ENCODE results near the gene MAST3. TPM values are rescaled to one million over a fixed set of nuclear protein-coding genes. Genes with fewer than 3 reads are reported as not detected.

MAST3 gene
- total RNA-seq, 1 experiment from 2014 or later, result 14.1 TPM

DNA sequence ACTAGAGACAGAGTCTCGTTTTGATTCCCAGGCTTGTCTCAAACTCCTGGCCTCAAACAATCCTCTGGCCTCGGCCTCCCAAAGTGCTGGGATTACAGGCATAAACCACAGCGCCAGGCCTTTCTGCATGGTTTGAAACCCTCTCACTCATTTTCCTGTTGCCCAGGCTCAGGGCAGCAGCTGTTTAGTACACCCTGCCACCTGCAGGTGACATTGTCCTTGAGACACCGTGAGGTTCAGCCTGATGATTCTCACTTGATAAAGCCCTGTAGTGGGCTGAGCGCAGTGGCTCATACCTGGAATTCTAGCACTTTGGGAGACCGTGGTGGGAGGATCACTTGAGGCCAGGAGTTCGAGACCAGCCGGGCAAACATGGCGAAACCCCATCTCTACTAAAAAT lies 23.4 kb upstream of the MAST3 start:
- no peaks in the 10 kb centered on the region for H3K9me2 ChIP-seq (ENCODE audit: insufficient read depth)
- ChIA-PET CTCF (no interaction called here), POLR2A (ENCODE audit: unreplicated experiment) (no interaction called here)
- H3F3A ChIP-seq (ENCODE audit: insufficient read depth, low read depth), result peaks cover 11% of the 10 kb centered on the region; the same call in 1 of the 2 replicates
- no peak for DNase-seq
- TF ChIP-seq, protein P1, sequence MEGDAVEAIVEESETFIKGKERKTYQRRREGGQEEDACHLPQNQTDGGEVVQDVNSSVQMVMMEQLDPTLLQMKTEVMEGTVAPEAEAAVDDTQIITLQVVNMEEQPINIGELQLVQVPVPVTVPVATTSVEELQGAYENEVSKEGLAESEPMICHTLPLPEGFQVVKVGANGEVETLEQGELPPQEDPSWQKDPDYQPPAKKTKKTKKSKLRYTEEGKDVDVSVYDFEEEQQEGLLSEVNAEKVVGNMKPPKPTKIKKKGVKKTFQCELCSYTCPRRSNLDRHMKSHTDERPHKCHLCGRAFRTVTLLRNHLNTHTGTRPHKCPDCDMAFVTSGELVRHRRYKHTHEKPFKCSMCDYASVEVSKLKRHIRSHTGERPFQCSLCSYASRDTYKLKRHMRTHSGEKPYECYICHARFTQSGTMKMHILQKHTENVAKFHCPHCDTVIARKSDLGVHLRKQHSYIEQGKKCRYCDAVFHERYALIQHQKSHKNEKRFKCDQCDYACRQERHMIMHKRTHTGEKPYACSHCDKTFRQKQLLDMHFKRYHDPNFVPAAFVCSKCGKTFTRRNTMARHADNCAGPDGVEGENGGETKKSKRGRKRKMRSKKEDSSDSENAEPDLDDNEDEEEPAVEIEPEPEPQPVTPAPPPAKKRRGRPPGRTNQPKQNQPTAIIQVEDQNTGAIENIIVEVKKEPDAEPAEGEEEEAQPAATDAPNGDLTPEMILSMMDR (conservative IDR thresholded peaks at IDR 0.05), result no peak
- TF ChIP-seq EZH2 (IDR thresholded peaks at IDR 0.05; ENCODE audit: low read depth), result no peak
- no peaks in the 10 kb centered on the region for H3K4me1 ChIP-seq (replicated peaks; ENCODE audit: insufficient read depth)
- H3K36me3 ChIP-seq (ENCODE audit: low read depth), result no peaks in the 10 kb centered on the region
- no peak overlapping the region for H3K4me2 ChIP-seq
- no peaks in the 10 kb centered on the region for H4K20me1 ChIP-seq (ENCODE audit: insufficient read depth)
- H3K27ac ChIP-seq, result no peak overlapping the region
- no peaks in the 10 kb centered on the region for H3K9me3 ChIP-seq (ENCODE audit: insufficient read depth, low read depth)
- BruUV-seq (replicated peaks), result no TSS peak
- H2AFZ ChIP-seq, result no peak overlapping the region
- no peaks in the 10 kb centered on the region for H3K27me3 ChIP-seq (ENCODE audit: insufficient read depth, low read depth)
- H3K4me3 ChIP-seq, result no peak overlapping the region
- H3K79me2 ChIP-seq (ENCODE audit: low read depth), result no peaks in the 10 kb centered on the region
- intact Hi-C loops (cut with micrococcal nuclease; ENCODE audit: unreplicated experiment), result no loop called here

DNA sequence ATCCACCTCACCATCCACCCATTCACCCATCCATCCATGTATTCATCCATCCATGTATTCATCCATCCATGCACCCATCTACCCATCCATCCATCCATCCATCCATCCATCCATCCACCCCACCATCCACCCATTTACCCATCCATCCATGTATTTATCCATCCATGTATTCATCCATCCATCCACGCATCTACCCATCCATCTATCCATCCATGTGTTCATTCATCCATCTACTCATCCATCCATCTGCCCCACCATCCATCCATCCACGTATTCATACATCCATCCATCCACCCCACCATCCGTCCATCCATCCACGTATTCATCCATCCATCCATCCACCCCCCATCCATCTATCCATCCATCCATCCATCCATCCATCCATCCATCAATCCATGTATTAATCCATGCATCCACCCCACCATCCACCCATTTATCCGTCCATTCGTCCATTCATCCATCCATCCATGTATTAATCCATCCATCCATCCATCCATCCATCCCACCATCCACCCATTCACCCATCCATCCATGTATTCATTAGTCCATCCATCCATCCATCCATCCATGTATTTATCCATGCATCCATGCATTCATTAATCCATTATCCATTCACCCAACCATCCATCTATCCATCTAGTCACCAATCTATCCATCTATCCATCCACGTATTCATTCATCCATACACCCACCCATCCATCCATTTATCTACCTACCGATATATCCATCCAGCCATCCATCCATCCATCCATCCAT lies 13.5 kb upstream of the MAST3 start:
- Histone ChIP-seq H3K79me2 (ENCODE audit: low read depth) (no peaks in the 10 kb centered on the region), H3K4me2 (no peak overlapping the region)
- intact Hi-C loops (cut with micrococcal nuclease; ENCODE audit: unreplicated experiment), result no loop called here

DNA sequence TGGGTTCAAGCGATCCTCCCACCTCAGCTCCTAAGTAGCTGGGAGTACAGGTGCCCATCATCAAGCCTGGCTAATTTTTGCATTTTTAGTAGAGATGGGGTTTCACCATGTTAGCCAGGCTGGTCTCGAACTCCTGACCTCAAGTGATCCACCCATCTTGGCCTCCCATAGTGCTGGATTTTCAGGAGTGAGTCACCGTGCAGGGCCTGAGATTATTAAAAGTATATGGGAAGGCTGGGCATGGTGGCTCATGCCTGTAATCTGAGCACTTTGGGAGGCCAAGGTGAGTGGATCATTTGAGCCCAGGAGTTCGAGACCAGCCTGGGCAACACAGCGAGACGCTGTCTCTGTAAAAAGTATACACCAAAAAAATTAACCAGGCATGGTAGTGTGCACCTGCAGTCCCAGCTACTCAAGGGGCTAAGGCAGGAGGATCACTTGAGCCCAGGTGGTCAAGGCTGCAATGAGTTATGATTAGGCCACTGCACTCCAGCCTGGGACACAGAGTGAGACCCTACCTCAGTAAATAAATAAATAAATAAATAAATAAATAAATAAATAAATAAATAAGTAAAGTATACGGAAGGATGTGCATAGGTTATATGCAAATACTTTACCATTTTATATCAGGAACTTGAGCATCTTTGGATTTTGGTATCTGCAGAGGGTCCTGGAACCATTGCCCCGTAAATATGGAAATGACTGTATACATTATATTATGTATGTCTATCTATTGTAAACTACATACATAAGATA lies 11.7 kb upstream of the MAST3 start:
- H4K20me1 ChIP-seq (ENCODE audit: insufficient read depth), result no peaks in the 10 kb centered on the region
- no peak for DNase-seq
- H3K4me1 ChIP-seq (replicated peaks; ENCODE audit: insufficient read depth), result no peaks in the 10 kb centered on the region
- no peak overlapping the region for H3K4me2 ChIP-seq
- H2AFZ ChIP-seq, result no peak overlapping the region
- BruUV-seq (replicated peaks), result no TSS peak
- no peaks in the 10 kb centered on the region for H3K9me2 ChIP-seq (ENCODE audit: insufficient read depth)
- H3F3A ChIP-seq (ENCODE audit: insufficient read depth, low read depth), result peaks cover 11% of the 10 kb centered on the region; the same call in 1 of the 2 replicates
- CTCF ChIA-PET, result no interaction called here
- no peak overlapping the region for H3K4me3 ChIP-seq
- TF ChIP-seq EZH2 (IDR thresholded peaks at IDR 0.05; ENCODE audit: low read depth), result no peak
- TF ChIP-seq, protein P1 (conservative IDR thresholded peaks at IDR 0.05), result no peak
- peaks cover 2% of the 10 kb centered on the region; the same call in 1 of the 2 replicates for H3K27me3 ChIP-seq (ENCODE audit: insufficient read depth, low read depth)
- H3K9me3 ChIP-seq (ENCODE audit: insufficient read depth, low read depth), result no peaks in the 10 kb centered on the region
- intact Hi-C loops (cut with micrococcal nuclease; ENCODE audit: unreplicated experiment), result no loop called here
- H3K27ac ChIP-seq, result no peak overlapping the region
- no peaks in the 10 kb centered on the region for H3K79me2 ChIP-seq (ENCODE audit: low read depth)
- POLR2A ChIA-PET (ENCODE audit: unreplicated experiment), result no interaction called here
- no peaks in the 10 kb centered on the region for H3K36me3 ChIP-seq (ENCODE audit: low read depth)

More for the DNA sequence above, 13.5 kb upstream of the MAST3 start:
- Histone ChIP-seq H3K27ac (no peak overlapping the region), H3K9me2 (ENCODE audit: insufficient read depth) (no peaks in the 10 kb centered on the region), H3K4me3 (no peak overlapping the region), H3K9me3 (ENCODE audit: insufficient read depth, low read depth) (no peaks in the 10 kb centered on the region), H3K27me3 (ENCODE audit: insufficient read depth, low read depth) (peaks cover 11% of the 10 kb centered on the region; the same call in 1 of the 2 replicates), H2AFZ (no peak overlapping the region), H3F3A (ENCODE audit: insufficient read depth, low read depth) (peaks cover 8% of the 10 kb centered on the region; the same call in 1 of the 2 replicates), H3K36me3 (ENCODE audit: low read depth) (no peaks in the 10 kb centered on the region), H3K4me1 (replicated peaks; ENCODE audit: insufficient read depth) (no peaks in the 10 kb centered on the region), H4K20me1 (ENCODE audit: insufficient read depth) (no peaks in the 10 kb centered on the region)
- no peak for DNase-seq
- no TSS peak for BruUV-seq (replicated peaks)
- TF ChIP-seq, protein P1 (conservative IDR thresholded peaks at IDR 0.05), result no peak
- no peak for TF ChIP-seq EZH2 (IDR thresholded peaks at IDR 0.05; ENCODE audit: low read depth)
- POLR2A ChIA-PET (ENCODE audit: unreplicated experiment), result no interaction called here
- CTCF ChIA-PET, result no interaction called here

Measured in PC-9 (cell line).